ENCODE measurements around the gene FXR2.

Gene FXR2

DNA sequence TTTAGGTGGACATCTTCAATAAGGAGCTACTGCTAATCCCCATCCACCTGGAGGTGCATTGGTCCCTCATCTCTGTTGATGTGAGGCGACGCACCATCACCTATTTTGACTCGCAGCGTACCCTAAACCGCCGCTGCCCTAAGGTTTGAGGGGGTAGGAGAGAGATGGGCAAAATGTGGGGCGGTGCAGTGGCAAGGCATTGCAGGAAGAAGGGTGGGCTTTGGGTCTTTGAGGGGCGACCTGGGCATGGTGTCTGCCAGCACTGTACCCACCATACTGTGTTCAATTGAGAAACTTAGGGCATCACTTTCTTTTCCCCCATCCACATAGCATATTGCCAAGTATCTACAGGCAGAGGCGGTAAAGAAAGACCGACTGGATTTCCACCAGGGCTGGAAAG lies 44.3 kb downstream of the FXR2 start:
- CTCF ChIA-PET: interaction anchor here (0.9 to 3.5 kb wide), 3 partner anchors 9 to 118 kb away, joined by 3 to 23 read pairs (median 3); partner anchors contain the start of genes SENP3 and TP53

GRCh38 chr17:7569571-7569970 lies 45.1 kb downstream of the FXR2 start:
- TF ChIP-seq, protein P1, sequence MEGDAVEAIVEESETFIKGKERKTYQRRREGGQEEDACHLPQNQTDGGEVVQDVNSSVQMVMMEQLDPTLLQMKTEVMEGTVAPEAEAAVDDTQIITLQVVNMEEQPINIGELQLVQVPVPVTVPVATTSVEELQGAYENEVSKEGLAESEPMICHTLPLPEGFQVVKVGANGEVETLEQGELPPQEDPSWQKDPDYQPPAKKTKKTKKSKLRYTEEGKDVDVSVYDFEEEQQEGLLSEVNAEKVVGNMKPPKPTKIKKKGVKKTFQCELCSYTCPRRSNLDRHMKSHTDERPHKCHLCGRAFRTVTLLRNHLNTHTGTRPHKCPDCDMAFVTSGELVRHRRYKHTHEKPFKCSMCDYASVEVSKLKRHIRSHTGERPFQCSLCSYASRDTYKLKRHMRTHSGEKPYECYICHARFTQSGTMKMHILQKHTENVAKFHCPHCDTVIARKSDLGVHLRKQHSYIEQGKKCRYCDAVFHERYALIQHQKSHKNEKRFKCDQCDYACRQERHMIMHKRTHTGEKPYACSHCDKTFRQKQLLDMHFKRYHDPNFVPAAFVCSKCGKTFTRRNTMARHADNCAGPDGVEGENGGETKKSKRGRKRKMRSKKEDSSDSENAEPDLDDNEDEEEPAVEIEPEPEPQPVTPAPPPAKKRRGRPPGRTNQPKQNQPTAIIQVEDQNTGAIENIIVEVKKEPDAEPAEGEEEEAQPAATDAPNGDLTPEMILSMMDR (IDR thresholded peaks at IDR 0.05; ENCODE audit: control extremely low read depth, extremely low read depth, low read depth, missing control alignments): no peak
- DNase-seq (ENCODE audit: extremely low spot score): no peak
- ChIA-PET POLR2A (no interaction called here), CTCF (interaction anchor here (3.5 kb wide), 1 partner anchor 9 kb away, joined by 23 read pairs; the partner anchor contains the start of gene SENP3)

More for the DNA sequence above, 44.3 kb downstream of the FXR2 start:
- DNase-seq (ENCODE audit: extremely low spot score): no peak
- POLR2A ChIA-PET: interaction anchor here (0.7 to 0.9 kb wide), 2 partner anchors 86 to 170 kb away, joined by 3 to 4 read pairs; partner anchors contain the start of gene POLR2A
- TF ChIP-seq, protein P1 (IDR thresholded peaks at IDR 0.05; ENCODE audit: control extremely low read depth, extremely low read depth, low read depth, missing control alignments): no peak

- POLR2A ChIA-PET: no interaction called here
- TF ChIP-seq, protein P1 (IDR thresholded peaks at IDR 0.05; ENCODE audit: control extremely low read depth, extremely low read depth, low read depth, missing control alignments): no peak
- CTCF ChIA-PET: interaction anchor here (0.6 to 6.5 kb wide), 2 partner anchors 208 to 209 kb away, joined by 3 to 55 read pairs; partner anchors contain the start of genes KCTD11 and TMEM95
- no peak for DNase-seq (ENCODE audit: extremely low spot score)
Observed at GRCh38 chr17:7563115-7563869, 51.4 kb downstream of the FXR2 start.

DNA sequence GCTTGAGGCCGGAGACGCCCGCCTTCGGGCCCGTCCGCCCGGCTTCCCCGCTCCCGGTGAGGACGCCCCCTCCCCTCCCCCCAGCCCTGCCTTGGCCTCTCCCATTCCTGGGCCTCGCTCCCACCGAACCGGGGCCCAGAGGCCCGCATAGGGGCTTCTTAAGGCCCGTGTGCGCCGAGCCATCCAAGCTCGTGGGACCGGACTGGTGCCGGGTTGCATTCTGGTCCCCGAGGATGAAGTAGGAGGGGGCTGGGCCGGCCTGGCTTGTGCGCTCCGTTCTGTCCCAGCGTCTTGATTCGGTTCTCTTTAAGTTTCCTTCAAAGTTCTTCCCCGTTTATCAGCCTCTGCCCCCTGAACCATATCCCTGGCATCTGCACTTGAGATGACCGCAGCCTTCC lies 52.5 kb downstream of the FXR2 start:
- TF ChIP-seq, protein P1 (IDR thresholded peaks at IDR 0.05; ENCODE audit: control extremely low read depth, extremely low read depth, low read depth, missing control alignments): no peak
- CTCF ChIA-PET: interaction anchor here (0.9 to 6.5 kb wide), 8 partner anchors 8 to 208 kb away, joined by 3 to 55 read pairs (median 16); partner anchors contain the start of genes KCTD11, MPDU1, TMEM102 and TMEM95
- POLR2A ChIA-PET: interaction anchor here (0.8 kb wide), 1 partner anchor 125 kb away, joined by 3 read pairs; no protein-coding TSS in a partner anchor
- peak; percentile 11 for DNase-seq (ENCODE audit: extremely low spot score)

DNA sequence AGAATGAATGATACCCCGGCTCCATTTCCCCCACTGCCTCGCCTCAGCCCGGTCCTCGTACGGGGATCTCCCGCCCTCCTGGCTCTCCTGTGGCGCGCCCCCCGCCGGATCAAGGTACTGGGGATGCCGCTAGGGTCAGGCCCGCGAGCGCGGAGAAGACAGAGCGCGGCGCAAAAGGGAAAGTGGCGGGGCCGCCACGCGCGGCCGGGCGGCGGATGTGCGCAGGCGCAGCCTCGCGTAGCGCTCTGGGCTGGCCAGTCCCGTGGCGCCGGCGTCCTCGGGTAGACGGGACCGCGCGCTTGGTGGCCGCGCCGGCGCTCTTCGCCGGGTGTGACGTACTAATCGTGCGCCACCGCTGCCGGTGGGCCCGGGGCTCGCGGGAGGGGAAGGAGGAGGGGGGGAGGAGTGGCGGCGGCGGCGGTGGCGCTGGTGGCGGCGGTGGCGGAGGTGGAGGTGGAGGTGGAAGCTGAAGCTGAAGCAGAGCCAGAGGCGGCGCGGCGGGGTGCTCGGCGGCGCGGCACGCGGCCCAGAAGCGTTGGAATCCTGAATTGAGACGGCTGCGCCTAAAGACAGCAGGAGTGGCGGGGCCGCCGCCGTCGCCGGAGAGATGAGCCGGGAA lies 53.0 kb downstream of the FXR2 start, which contains the start of gene SENP3:
Gene SENP3 (plus strand): TSS at position 331 of the 619 bp plus-strand sequence. CDS start 1,158 bp downstream, outside the sequence.
- ChIA-PET POLR2A (interaction anchor here (0.8 to 1.5 kb wide), 2 partner anchors 77 to 126 kb away, joined by 3 to 6 read pairs; partner anchors contain the start of gene POLR2A), CTCF (interaction anchor here (0.7 to 6.5 kb wide), 37 partner anchors 9 to 516 kb away, joined by 3 to 74 read pairs (median 7); partner anchors contain the start of genes ACAP1, ATP1B2, KCTD11 and MPDU1)
- DNase-seq (ENCODE audit: extremely low spot score): peak; percentile 98
- TF ChIP-seq, protein P1 (IDR thresholded peaks at IDR 0.05; ENCODE audit: control extremely low read depth, extremely low read depth, low read depth, missing control alignments): no peak

DNA sequence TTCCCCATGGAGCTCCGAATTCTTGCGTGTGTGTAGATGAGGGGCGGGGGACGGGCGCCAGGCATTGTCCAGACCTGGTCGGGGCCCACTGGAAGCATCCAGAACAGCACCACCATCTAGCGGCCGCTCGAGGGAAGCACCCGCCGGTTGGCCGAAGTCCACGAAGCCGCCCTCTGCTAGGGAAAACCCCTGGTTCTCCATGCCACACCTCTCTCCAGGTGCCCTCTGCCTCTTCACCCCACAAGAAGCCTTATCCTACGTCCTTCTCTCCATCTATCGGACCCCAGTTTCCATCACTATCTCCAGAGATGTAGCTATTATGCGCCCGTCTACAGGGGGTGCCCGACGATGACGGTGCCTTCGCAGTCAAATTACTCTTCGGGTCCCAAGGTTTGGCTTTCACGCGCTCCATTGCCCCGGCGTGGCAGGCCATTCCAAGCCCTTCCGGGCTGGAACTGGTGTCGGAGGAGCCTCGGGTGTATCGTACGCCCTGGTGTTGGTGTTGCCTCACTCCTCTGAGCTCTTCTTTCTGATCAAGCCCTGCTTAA lies 53.6 kb downstream of the FXR2 start:
- CTCF ChIA-PET: interaction anchor here (0.6 to 6.5 kb wide), 53 partner anchors 9 to 515 kb away, joined by 3 to 74 read pairs (median 5); partner anchors contain the start of genes ACAP1, ATP1B2, CD68 and KCTD11
- POLR2A ChIA-PET: interaction anchor here (1.3 to 1.5 kb wide), 2 partner anchors 12 to 76 kb away, joined by 4 to 6 read pairs; partner anchors contain the start of gene POLR2A
- peak; percentile 90 for DNase-seq (ENCODE audit: extremely low spot score)

More for the DNA sequence above, 53.6 kb downstream of the FXR2 start:
- TF ChIP-seq, protein P1 (IDR thresholded peaks at IDR 0.05; ENCODE audit: control extremely low read depth, extremely low read depth, low read depth, missing control alignments): peak; percentile 86
